ENCODE results near the gene CCL20.

Gene CCL20

DNA sequence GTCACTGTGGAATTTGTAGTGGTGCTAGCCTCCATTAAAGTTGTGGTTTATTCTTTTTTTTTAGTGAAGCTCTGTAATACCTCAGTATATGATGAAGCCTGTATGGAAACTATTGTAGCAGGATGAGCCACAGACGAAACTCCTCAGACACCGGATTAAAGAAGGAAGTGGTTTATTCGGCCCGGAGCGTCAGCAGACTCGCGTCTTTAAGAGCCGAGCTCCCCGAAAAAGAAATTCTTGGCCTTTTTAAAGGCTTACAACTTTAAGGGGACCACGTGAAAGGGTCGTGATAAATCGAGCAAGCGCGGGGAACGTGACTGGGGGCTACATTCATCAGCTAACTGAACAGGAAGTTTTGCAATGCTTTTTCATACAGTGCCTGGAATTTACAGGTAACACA lies 8.1 kb upstream of the CCL20 start:
- Histone ChIP-seq H3K27ac (no peak overlapping the region), H3K4me3 (ENCODE audit: low read depth, low read length) (no peak overlapping the region), H3K9me3 (ENCODE audit: severe bottlenecking) (no peaks in the 10 kb centered on the region), H3K36me3 (no peaks in the 10 kb centered on the region), H3K27me3 (ENCODE audit: insufficient read depth, low read depth, severe bottlenecking) (peaks cover 6% of the 10 kb centered on the region)
- no peak for DNase-seq
- TF ChIP-seq, protein P1, sequence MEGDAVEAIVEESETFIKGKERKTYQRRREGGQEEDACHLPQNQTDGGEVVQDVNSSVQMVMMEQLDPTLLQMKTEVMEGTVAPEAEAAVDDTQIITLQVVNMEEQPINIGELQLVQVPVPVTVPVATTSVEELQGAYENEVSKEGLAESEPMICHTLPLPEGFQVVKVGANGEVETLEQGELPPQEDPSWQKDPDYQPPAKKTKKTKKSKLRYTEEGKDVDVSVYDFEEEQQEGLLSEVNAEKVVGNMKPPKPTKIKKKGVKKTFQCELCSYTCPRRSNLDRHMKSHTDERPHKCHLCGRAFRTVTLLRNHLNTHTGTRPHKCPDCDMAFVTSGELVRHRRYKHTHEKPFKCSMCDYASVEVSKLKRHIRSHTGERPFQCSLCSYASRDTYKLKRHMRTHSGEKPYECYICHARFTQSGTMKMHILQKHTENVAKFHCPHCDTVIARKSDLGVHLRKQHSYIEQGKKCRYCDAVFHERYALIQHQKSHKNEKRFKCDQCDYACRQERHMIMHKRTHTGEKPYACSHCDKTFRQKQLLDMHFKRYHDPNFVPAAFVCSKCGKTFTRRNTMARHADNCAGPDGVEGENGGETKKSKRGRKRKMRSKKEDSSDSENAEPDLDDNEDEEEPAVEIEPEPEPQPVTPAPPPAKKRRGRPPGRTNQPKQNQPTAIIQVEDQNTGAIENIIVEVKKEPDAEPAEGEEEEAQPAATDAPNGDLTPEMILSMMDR (IDR thresholded peaks at IDR 0.05; ENCODE audit: low read depth, low read length) = no peak

DNA sequence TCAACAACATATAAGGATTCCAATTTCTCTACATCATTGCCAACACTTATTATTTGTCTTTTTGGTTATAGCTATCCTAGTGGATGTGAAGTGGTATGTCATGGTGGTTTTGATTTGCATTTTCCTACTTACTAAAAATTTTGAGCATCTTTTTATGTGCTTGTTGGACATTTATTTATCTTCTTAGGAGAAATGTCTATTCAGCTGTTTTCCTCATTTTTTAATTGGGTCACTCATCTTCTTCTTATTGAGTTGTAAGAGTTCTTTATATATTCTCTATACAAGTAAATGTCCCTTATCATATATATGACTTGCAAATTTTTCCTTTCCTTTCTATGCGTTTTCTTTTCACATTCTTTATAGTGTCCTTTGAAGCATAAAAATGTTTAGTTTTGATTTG lies 4.7 kb upstream of the CCL20 start:
- no peak overlapping the region for H3K4me3 ChIP-seq (ENCODE audit: low read depth, low read length)
- H3K27ac ChIP-seq = no peak overlapping the region
- H3K36me3 ChIP-seq = no peaks in the 10 kb centered on the region
- H3K9me3 ChIP-seq (ENCODE audit: severe bottlenecking) = no peaks in the 10 kb centered on the region
- no peak for DNase-seq
- TF ChIP-seq, protein P1 (IDR thresholded peaks at IDR 0.05; ENCODE audit: low read depth, low read length) = no peak
- H3K27me3 ChIP-seq (ENCODE audit: insufficient read depth, low read depth, severe bottlenecking) = peaks cover 9% of the 10 kb centered on the region

DNA sequence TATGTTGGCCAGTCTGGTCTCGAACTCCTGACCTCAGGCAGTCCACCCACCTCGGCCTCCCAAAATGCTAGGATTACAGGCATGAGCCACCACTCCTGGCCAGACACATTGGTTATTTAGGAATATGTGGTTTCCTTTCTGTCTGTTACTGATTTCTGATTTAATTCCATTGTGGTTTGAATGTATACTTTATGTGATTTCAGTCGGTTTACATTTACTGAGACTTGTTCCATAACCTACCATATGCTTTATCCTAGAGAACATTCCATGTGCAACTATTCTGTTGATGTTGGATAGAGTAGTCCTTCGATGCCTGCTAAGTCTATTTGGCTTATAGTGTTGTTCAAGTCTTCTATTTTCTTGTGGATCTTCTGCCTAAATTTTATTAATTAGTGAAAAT lies 1.6 kb upstream of the CCL20 start:
- DNase-seq = no peak
- no peaks in the 10 kb centered on the region for H3K36me3 ChIP-seq
- H3K9me3 ChIP-seq (ENCODE audit: severe bottlenecking) = no peaks in the 10 kb centered on the region
- H3K27ac ChIP-seq = no peak overlapping the region
- peaks cover 9% of the 10 kb centered on the region for H3K27me3 ChIP-seq (ENCODE audit: insufficient read depth, low read depth, severe bottlenecking)
- H3K4me3 ChIP-seq (ENCODE audit: low read depth, low read length) = no peak overlapping the region
- TF ChIP-seq, protein P1 (IDR thresholded peaks at IDR 0.05; ENCODE audit: low read depth, low read length) = no peak

DNA sequence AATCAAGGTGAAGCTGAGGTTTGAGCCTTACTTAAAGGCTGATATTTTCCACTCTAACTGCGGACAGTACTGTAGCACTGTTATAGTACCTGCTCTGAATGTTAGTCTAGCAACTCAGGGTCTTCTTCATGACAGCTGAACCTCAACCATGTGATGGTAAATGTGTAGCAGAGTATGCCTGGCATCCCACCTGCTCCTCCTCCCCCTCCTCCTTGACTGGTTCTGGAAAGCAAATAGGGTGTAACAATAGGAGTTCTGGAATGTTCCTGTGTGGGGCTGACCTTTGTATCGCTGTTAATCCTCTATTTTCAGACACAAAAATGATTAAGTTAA lies 447 bp upstream of the CCL20 start:
- no peak for DNase-seq
- Histone ChIP-seq H3K36me3 (no peaks in the 10 kb centered on the region), H3K27ac (no peak overlapping the region), H3K9me3 (ENCODE audit: severe bottlenecking) (no peaks in the 10 kb centered on the region), H3K27me3 (ENCODE audit: insufficient read depth, low read depth, severe bottlenecking) (peaks cover 10% of the 10 kb centered on the region), H3K4me3 (ENCODE audit: low read depth, low read length) (no peak overlapping the region)
- TF ChIP-seq, protein P1 (IDR thresholded peaks at IDR 0.05; ENCODE audit: low read depth, low read length) = no peak

DNA sequence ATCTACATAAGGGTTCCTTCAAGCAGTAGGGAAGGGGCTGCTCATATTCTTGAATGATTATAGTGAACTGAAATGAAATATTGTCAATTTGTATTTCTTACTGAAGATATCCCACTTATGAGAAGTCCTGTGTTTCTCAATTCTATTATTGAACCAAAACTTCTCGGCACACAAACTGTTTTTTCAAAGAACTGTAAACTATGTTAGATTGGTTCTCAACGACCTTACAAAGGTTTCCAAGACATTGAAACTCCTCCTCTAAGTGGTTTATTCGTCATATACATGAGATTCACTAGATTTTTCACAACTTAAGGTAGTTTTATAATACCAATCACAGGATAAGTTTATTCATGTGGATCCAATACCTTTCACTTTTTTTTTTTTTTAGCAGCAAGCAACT lies 1.4 kb downstream of the CCL20 start:
- TF ChIP-seq, protein P1 (IDR thresholded peaks at IDR 0.05; ENCODE audit: low read depth, low read length) = no peak
- H3K27ac ChIP-seq = no peak overlapping the region
- H3K27me3 ChIP-seq (ENCODE audit: insufficient read depth, low read depth, severe bottlenecking) = peaks cover 19% of the 10 kb centered on the region
- H3K36me3 ChIP-seq = no peaks in the 10 kb centered on the region
- no peak for DNase-seq
- H3K9me3 ChIP-seq (ENCODE audit: severe bottlenecking) = no peaks in the 10 kb centered on the region
- no peak overlapping the region for H3K4me3 ChIP-seq (ENCODE audit: low read depth, low read length)

DNA sequence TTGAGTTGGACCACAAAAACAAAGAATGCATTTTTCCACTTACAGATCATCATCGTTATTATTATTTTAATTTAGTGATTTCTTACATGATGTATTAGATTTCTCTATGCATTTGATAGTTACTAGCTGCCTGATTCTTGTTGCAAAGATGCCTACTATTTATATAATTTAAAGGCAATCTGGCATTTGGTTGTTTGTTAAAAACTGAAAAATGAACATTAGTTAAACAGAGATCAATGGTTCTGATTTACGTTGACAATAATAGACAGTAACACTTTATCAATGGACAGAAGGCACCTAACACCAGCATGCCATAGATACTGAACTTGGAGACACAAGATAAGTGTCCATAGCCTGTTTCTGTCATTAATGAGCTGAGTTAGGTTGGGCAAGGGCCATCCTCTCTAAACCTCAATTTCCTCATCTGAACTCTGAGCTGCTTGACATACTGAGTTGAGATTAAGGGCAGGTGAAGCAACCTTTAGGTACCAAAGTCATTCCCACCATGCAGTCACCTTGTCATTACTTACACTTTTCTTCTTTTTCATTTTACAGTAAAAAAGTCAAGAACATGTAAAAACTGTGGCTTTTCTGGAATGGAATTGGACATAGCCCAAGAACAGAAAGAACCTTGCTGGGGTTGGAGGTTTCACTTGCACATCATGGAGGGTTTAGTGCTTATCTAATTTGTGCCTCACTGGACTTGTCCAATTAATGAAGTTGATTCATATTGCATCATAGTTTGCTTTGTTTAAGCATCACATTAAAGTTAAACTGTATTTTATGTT lies 3.1 kb downstream of the CCL20 start:
- TF ChIP-seq, protein P1 (IDR thresholded peaks at IDR 0.05; ENCODE audit: low read depth, low read length) = no peak
- H3K4me3 ChIP-seq (ENCODE audit: low read depth, low read length) = no peak overlapping the region
- no peak for DNase-seq
- H3K9me3 ChIP-seq (ENCODE audit: severe bottlenecking) = no peaks in the 10 kb centered on the region
- no peaks in the 10 kb centered on the region for H3K36me3 ChIP-seq
- H3K27ac ChIP-seq = no peak overlapping the region
- peaks cover 19% of the 10 kb centered on the region for H3K27me3 ChIP-seq (ENCODE audit: insufficient read depth, low read depth, severe bottlenecking)
